HEK293T (cell line): ENCODE results near the gene GPR142.

Experiments used
- CTCF ChIA-PET: fragments of 350-600 bp; formaldehyde crosslinking; extraction: SDS; loops from one replicate; lab custom pipeline; 2021; ENCODE audit warnings: antibody characterized with exemption, inconsistent platforms; lab: Yijun Ruan, JAX
- POLR2A ChIA-PET: fragments of 350-600 bp; formaldehyde crosslinking; extraction: SDS; loops from one replicate; lab custom pipeline; 2020; ENCODE audit warnings: antibody characterized with exemption, inconsistent platforms; lab: Yijun Ruan, JAX
- DNase-seq: peaks from one replicate; pipeline ENCODE4 v3.0.0; 2012; ENCODE audit warnings: mixed read lengths; ENCODE audit errors: extremely low spot score
- ARNT ChIP-seq: fragments of 450-650 bp; IDR thresholded peaks from 2 replicates; pipeline ENCODE4 v1.6.1; 2017; ENCODE audit warnings: mild to moderate bottlenecking
- BHLHE40 ChIP-seq: fragments of 450-650 bp; IDR thresholded peaks from 2 replicates; pipeline ENCODE4 v1.6.1; 2016; ENCODE audit warnings: mild to moderate bottlenecking, moderate library complexity, borderline replicate concordance
- CTBP1 ChIP-seq: fragments of 450-650 bp; IDR thresholded peaks from 2 replicates; pipeline ENCODE4 v1.6.1; 2016; ENCODE audit warnings: borderline replicate concordance
- ELF4 ChIP-seq: fragments of 450-650 bp; IDR thresholded peaks from 2 replicates; pipeline ENCODE4 v1.6.1; 2017; ENCODE audit warnings: antibody characterized with exemption
- FOXA1 ChIP-seq: fragments of 450-650 bp; IDR thresholded peaks from 2 replicates; pipeline ENCODE4 v1.6.1; 2016; ENCODE audit warnings: mild to moderate bottlenecking
- FOXK2 ChIP-seq: fragments of 450-650 bp; IDR thresholded peaks from 2 replicates; pipeline ENCODE4 v1.6.1; 2016; ENCODE audit warnings: mild to moderate bottlenecking
- FOXM1 ChIP-seq: fragments of 450-650 bp; IDR thresholded peaks from 2 replicates; pipeline ENCODE4 v1.6.1; 2017; ENCODE audit warnings: mild to moderate bottlenecking, borderline replicate concordance
- HDGF ChIP-seq: fragments of 450-650 bp; IDR thresholded peaks from 2 replicates; pipeline ENCODE4 v1.6.1; 2017; ENCODE audit warnings: antibody characterized with exemption, borderline replicate concordance
- L3MBTL2 ChIP-seq: fragments of 450-650 bp; conservative IDR thresholded peaks from 2 replicates; pipeline ENCODE4 v1.6.1; 2016; ENCODE audit warnings: mild to moderate bottlenecking
- LEF1 ChIP-seq: fragments of 450-650 bp; IDR thresholded peaks from 2 replicates; pipeline ENCODE4 v1.6.1; 2017; ENCODE audit warnings: mild to moderate bottlenecking, borderline replicate concordance
- NFRKB ChIP-seq: fragments of 450-650 bp; IDR thresholded peaks from 2 replicates; pipeline ENCODE4 v1.6.1; 2016; ENCODE audit warnings: mild to moderate bottlenecking, moderate library complexity
- SP1 ChIP-seq: fragments of 450-650 bp; IDR thresholded peaks from 2 replicates; pipeline ENCODE4 v1.6.1; 2017
- SUZ12 ChIP-seq: fragments of 450-650 bp; IDR thresholded peaks from 2 replicates; pipeline ENCODE4 v1.6.1; 2016; ENCODE audit warnings: mild to moderate bottlenecking
- TARDBP ChIP-seq: fragments of 450-650 bp; IDR thresholded peaks from 2 replicates; pipeline ENCODE4 v1.6.1; 2016
- ZNF384 ChIP-seq: fragments of 450-650 bp; IDR thresholded peaks from 2 replicates; pipeline ENCODE4 v1.6.1; 2016
- TF ChIP-seq, protein P1 (sequence below): fragments of 450-650 bp; IDR thresholded peaks from 2 replicates; pipeline ENCODE4 v1.6.1; 2016

Gene GPR142

GRCh38 chr17:74328487-74328886 lies 38.8 kb upstream of the GPR142 start:
- no peak for DNase-seq
- CTCF ChIA-PET = interaction anchor here (1.3 kb wide), 1 partner anchor 23 kb away, joined by 5 read pairs; no protein-coding TSS in a partner anchor
- POLR2A ChIA-PET = no interaction called here
- no peak for TF ChIP-seq CTBP1
- no peak for TF ChIP-seq SP1
- no peak for TF ChIP-seq NFRKB
- TF ChIP-seq BHLHE40 = no peak
- no peak for TF ChIP-seq SUZ12
- TF ChIP-seq TARDBP = no peak
- no peak for TF ChIP-seq FOXM1
- TF ChIP-seq ELF4 = no peak
- TF ChIP-seq ZNF384 = no peak
- no peak for TF ChIP-seq FOXA1
- TF ChIP-seq HDGF = no peak
- TF ChIP-seq, protein P1, sequence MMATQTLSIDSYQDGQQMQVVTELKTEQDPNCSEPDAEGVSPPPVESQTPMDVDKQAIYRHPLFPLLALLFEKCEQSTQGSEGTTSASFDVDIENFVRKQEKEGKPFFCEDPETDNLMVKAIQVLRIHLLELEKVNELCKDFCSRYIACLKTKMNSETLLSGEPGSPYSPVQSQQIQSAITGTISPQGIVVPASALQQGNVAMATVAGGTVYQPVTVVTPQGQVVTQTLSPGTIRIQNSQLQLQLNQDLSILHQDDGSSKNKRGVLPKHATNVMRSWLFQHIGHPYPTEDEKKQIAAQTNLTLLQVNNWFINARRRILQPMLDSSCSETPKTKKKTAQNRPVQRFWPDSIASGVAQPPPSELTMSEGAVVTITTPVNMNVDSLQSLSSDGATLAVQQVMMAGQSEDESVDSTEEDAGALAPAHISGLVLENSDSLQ = no peak
- no peak for TF ChIP-seq L3MBTL2
- TF ChIP-seq FOXK2 = no peak
- no peak for TF ChIP-seq ARNT
- no peak for TF ChIP-seq LEF1

DNA sequence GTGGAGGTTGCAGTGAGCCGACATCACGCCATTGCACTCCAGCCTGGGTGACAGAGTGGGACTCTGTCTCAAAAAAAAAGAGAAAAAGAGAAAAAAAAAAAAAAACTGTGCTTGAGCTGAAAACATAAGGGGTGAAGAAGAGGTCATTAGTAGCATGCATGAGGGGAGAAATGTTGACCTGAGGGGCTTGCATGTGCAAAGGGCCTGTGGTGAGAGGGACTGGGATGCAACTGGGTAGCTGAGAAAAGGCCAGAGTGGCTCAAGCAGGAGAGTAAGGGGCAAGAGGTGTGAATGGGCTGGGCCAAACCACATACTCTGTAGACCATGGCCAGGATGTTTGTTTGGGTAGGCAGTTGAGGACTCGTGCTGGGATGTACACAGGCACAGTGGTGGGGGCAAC lies 37.9 kb upstream of the GPR142 start:
- CTCF ChIA-PET = no interaction called here
- TF ChIP-seq HDGF = no peak
- no peak for TF ChIP-seq BHLHE40
- no peak for TF ChIP-seq ELF4
- TF ChIP-seq FOXM1 = no peak

GRCh38 chr17:74330446-74330845 lies 36.9 kb upstream of the GPR142 start:
- TF ChIP-seq ZNF384 (no peak), ELF4 (no peak), FOXK2 (no peak), L3MBTL2 (no peak), CTBP1 (no peak), HDGF (no peak), SUZ12 (no peak), FOXA1 (no peak), SP1 (no peak), BHLHE40 (no peak), NFRKB (no peak), ARNT (no peak), FOXM1 (no peak), TARDBP (no peak), LEF1 (no peak)
- TF ChIP-seq, protein P1 = no peak
- POLR2A ChIA-PET = interaction anchor here (2.2 kb wide), 1 partner anchor 9 kb away, joined by 6 read pairs; no protein-coding TSS in a partner anchor
- DNase-seq = no peak
- CTCF ChIA-PET = no interaction called here

More for the DNA sequence above, 37.9 kb upstream of the GPR142 start:
- POLR2A ChIA-PET = no interaction called here
- no peak for DNase-seq

- ChIA-PET CTCF (interaction anchor here (0.7 to 1.0 kb wide), 3 partner anchors 20 to 125 kb away, joined by 3 read pairs; no protein-coding TSS in a partner anchor), POLR2A (interaction anchor here (2.2 kb wide), 1 partner anchor 10 kb away, joined by 6 read pairs; no protein-coding TSS in a partner anchor)
- no peak for TF ChIP-seq ARNT
- no peak for TF ChIP-seq L3MBTL2
- TF ChIP-seq CTBP1 = no peak
- no peak for TF ChIP-seq FOXK2
- DNase-seq = no peak
Observed at GRCh38 chr17:74332017-74332650, 35.2 kb upstream of the GPR142 start.

GRCh38 chr17:74332763-74333283 lies 34.5 kb upstream of the GPR142 start:
- CTCF ChIA-PET = interaction anchor here (0.7 to 1.0 kb wide), 3 partner anchors 11 to 125 kb away, joined by 3 read pairs; no protein-coding TSS in a partner anchor
- TF ChIP-seq NFRKB = no peak
- no peak for TF ChIP-seq FOXA1
- TF ChIP-seq ELF4 = no peak
- no peak for TF ChIP-seq TARDBP
- no peak for TF ChIP-seq ZNF384
- no peak for TF ChIP-seq SUZ12
- TF ChIP-seq L3MBTL2 = no peak
- TF ChIP-seq, protein P1 = no peak
- no peak for TF ChIP-seq BHLHE40
- TF ChIP-seq HDGF = no peak
- TF ChIP-seq FOXM1 = no peak
- no peak for TF ChIP-seq SP1
- TF ChIP-seq CTBP1 = no peak
- TF ChIP-seq FOXK2 = no peak
- no peak for TF ChIP-seq ARNT
- no peak for TF ChIP-seq LEF1
- POLR2A ChIA-PET = interaction anchor here (2.2 kb wide), 1 partner anchor 11 kb away, joined by 6 read pairs; no protein-coding TSS in a partner anchor
- DNase-seq = no peak

DNA sequence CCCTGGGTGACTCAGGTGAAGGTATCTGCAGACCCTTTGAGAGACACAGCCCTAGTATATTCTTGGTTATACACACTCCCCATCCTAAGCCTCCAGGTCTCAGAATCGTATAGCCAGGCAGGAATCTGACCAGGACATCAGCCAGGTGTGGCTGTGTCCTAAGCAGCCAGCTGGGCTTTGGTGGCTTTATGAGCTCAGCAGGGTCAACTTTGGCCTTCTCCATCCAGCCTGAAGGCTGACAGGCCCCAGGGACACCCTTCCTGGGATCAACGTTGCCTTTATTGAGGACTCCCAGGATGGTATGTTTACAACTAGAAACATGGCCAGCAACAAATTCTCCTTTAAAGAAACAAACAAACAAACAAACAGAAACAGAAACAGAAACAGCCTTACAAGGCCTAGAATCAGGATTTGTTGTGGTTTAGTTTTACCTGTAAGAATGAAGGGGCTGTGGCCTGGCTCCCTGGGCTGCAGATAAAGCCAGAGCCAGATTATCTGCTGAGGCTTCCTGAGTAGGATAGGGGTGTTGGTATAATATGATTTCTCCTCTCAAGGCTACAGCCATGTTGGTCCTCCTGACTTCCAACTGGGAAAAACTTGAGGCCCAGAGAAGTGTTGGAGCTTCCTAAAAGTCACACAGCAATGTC lies 32.8 kb upstream of the GPR142 start:
- DNase-seq = no peak
- POLR2A ChIA-PET = no interaction called here
- CTCF ChIA-PET = no interaction called here
- TF ChIP-seq LEF1 = no peak
- TF ChIP-seq SUZ12 = no peak
- no peak for TF ChIP-seq BHLHE40
- no peak for TF ChIP-seq ZNF384
- no peak for TF ChIP-seq ARNT
- no peak for TF ChIP-seq FOXK2
